Measurements from ENCODE around the gene GPR62. TPM values are rescaled to one million over a fixed set of nuclear protein-coding genes. Genes with fewer than 3 reads are reported as not detected.

The GPR62 gene
- total RNA-seq, 2 donors from 2014 or later = 0.41 to 0.97 TPM

- H3K27me3 ChIP-seq (replicated peaks; ENCODE audit: insufficient read depth) = no peaks in the 10 kb centered on the region
- H3K27ac ChIP-seq = no peak overlapping the region
- no peaks in the 10 kb centered on the region for H3K36me3 ChIP-seq
- TF ChIP-seq CTCF (IDR thresholded peaks at IDR 0.05) (no peak), POLR2AphosphoS5 (IDR thresholded peaks at IDR 0.05) (no peak), POLR2A (IDR thresholded peaks at IDR 0.05) (no peak)
- DNase-seq (ENCODE audit: low spot score) = no peak
- H3K4me3 ChIP-seq = no peak overlapping the region
- 94% methylated on average over 5 of the region's 5 CpGs for WGBS
- H3K9me3 ChIP-seq = no peaks in the 10 kb centered on the region
- no peaks in the 10 kb centered on the region for H3K4me1 ChIP-seq (replicated peaks)
- intact Hi-C loops (cut with DNase I) = no loop called here
These were observed 6.1 kb upstream of the GPR62 start for GRCh38 chr3:51949121-51949520.

- WGBS = 90% methylated on average over 2 of the region's 2 CpGs
- TF ChIP-seq POLR2AphosphoS5 (IDR thresholded peaks at IDR 0.05) (no peak), POLR2A (IDR thresholded peaks at IDR 0.05) (no peak), CTCF (IDR thresholded peaks at IDR 0.05) (no peak)
- intact Hi-C loops (cut with DNase I) = no loop called here
- H3K4me1 ChIP-seq (replicated peaks) = peaks cover under 1% of the 10 kb centered on the region
- H3K4me3 ChIP-seq = no peak overlapping the region
- H3K36me3 ChIP-seq = no peaks in the 10 kb centered on the region
- H3K9me3 ChIP-seq = no peaks in the 10 kb centered on the region
- H3K27ac ChIP-seq = no peak overlapping the region
- H3K27me3 ChIP-seq (replicated peaks; ENCODE audit: insufficient read depth) = no peaks in the 10 kb centered on the region
- DNase-seq (ENCODE audit: low spot score) = no peak
These were observed 4.3 kb upstream of the GPR62 start for GRCh38 chr3:51950899-51951298.

- Histone ChIP-seq H3K4me3 (no peak overlapping the region), H3K36me3 (no peaks in the 10 kb centered on the region), H3K27ac (no peak overlapping the region), H3K27me3 (replicated peaks; ENCODE audit: insufficient read depth) (no peaks in the 10 kb centered on the region), H3K4me1 (replicated peaks) (peaks cover 8% of the 10 kb centered on the region), H3K9me3 (no peaks in the 10 kb centered on the region)
- TF ChIP-seq CTCF (IDR thresholded peaks at IDR 0.05) = no peak
- no peak for TF ChIP-seq POLR2AphosphoS5 (IDR thresholded peaks at IDR 0.05)
- no peak for TF ChIP-seq POLR2A (IDR thresholded peaks at IDR 0.05)
- DNase-seq (ENCODE audit: low spot score) = no peak
- intact Hi-C loops (cut with DNase I) = no loop called here
- WGBS = 67% methylated on average over 3 of the region's 3 CpGs
These were observed 1.7 kb upstream of the GPR62 start for GRCh38 chr3:51953445-51953844.

GRCh38 chr3:51954105-51954504 is 1.1 kb upstream of the GPR62 start:
- Histone ChIP-seq H3K4me1 (replicated peaks) (peaks cover 8% of the 10 kb centered on the region), H3K9me3 (no peaks in the 10 kb centered on the region), H3K36me3 (no peaks in the 10 kb centered on the region), H3K27me3 (replicated peaks; ENCODE audit: insufficient read depth) (no peaks in the 10 kb centered on the region), H3K4me3 (no peak overlapping the region), H3K27ac (no peak overlapping the region)
- TF ChIP-seq POLR2AphosphoS5 (IDR thresholded peaks at IDR 0.05) = no peak
- no peak for TF ChIP-seq CTCF (IDR thresholded peaks at IDR 0.05)
- no peak for TF ChIP-seq POLR2A (IDR thresholded peaks at IDR 0.05)
- WGBS = 83% methylated on average over 6 of the region's 6 CpGs
- DNase-seq (ENCODE audit: low spot score) = no peak
- intact Hi-C loops (cut with DNase I) = no loop called here

- no peaks in the 10 kb centered on the region for H3K9me3 ChIP-seq
- no peaks in the 10 kb centered on the region for H3K27me3 ChIP-seq (replicated peaks; ENCODE audit: insufficient read depth)
- 74% methylated on average over 1 of the region's 1 CpG for WGBS
- H3K27ac ChIP-seq = no peak overlapping the region
- no peak for DNase-seq (ENCODE audit: low spot score)
- no peaks in the 10 kb centered on the region for H3K36me3 ChIP-seq
- intact Hi-C loops (cut with DNase I) = no loop called here
- H3K4me1 ChIP-seq (replicated peaks) = peaks cover 8% of the 10 kb centered on the region
- TF ChIP-seq CTCF (IDR thresholded peaks at IDR 0.05) (no peak), POLR2AphosphoS5 (IDR thresholded peaks at IDR 0.05) (no peak), POLR2A (IDR thresholded peaks at IDR 0.05) (no peak)
- H3K4me3 ChIP-seq = no peak overlapping the region
These were observed 468 bp upstream of the GPR62 start for GRCh38 chr3:51954713-51955112.

Data from prostate gland (tissue), 2 donors.